Neuronal stem cell (in vitro differentiated cells): ENCODE results near the gene DNAJC27.

Experiments used
- DNase-seq: peaks from one replicate; pipeline ENCODE4 v3.0.0-alpha.2; 2013; ENCODE audit warnings: low spot score
- H2AFZ ChIP-seq: one replicate; pipeline ENCODE4 v1.6.1; 2013; ENCODE audit warnings: mild to moderate bottlenecking, low read length, inconsistent platforms
- H2AK5ac ChIP-seq: 2 replicates; pipeline ENCODE4 v1.6.1; 2013; ENCODE audit warnings: low read depth, mild to moderate bottlenecking, inconsistent platforms, low read length, moderate library complexity, mixed read lengths
- H2BK120ac ChIP-seq: 2 replicates; pipeline ENCODE4 v1.6.1; 2013; ENCODE audit warnings: low read depth, mild to moderate bottlenecking, inconsistent platforms, low read length, moderate library complexity, mixed read lengths
- H2BK12ac ChIP-seq: one replicate; pipeline ENCODE4 v1.6.1; 2013; ENCODE audit warnings: low read length, inconsistent platforms
- H2BK15ac ChIP-seq: 2 replicates; pipeline ENCODE4 v1.6.1; 2013; ENCODE audit warnings: mild to moderate bottlenecking, low read length, inconsistent platforms, mixed read lengths
- H2BK5ac ChIP-seq: one replicate; pipeline ENCODE4 v1.6.1; 2013; ENCODE audit warnings: inconsistent platforms, mild to moderate bottlenecking, low read length, moderate library complexity
- H3K14ac ChIP-seq: one replicate; pipeline ENCODE4 v1.6.1; 2013; ENCODE audit warnings: low read length, inconsistent platforms
- H3K18ac ChIP-seq: 2 replicates; pipeline ENCODE4 v1.6.1; 2013; ENCODE audit warnings: low read length, inconsistent platforms
- H3K23ac ChIP-seq: 2 replicates; pipeline ENCODE4 v1.6.1; 2013; ENCODE audit warnings: low read depth, mild to moderate bottlenecking, mixed read lengths, low read length, inconsistent platforms; ENCODE audit not compliant: poor library complexity
- H3K27ac ChIP-seq: replicated peaks from 3 replicates; pipeline ENCODE4 v1.5.1; 2013; ENCODE audit warnings: low read length, inconsistent platforms
- H3K27me3 ChIP-seq, 3 experiments: 2 replicates each; pipeline ENCODE4 v1.6.1; 2013; ENCODE audit warnings: low read length in 3 of 3, mild to moderate bottlenecking in 2 of 3, inconsistent platforms in 1 of 3, low read depth in 1 of 3, mixed read lengths in 1 of 3, moderate library complexity in 1 of 3; ENCODE audit not compliant: control insufficient read depth in 3 of 3, insufficient read depth in 3 of 3
- H3K36me3 ChIP-seq, 2 donors: replicated peaks in 1 of 2; 2 replicates each; pipeline ENCODE4 v1.6.1; 2013; ENCODE audit warnings: low read length in 2 of 2; ENCODE audit not compliant: control insufficient read depth in 2 of 2, insufficient read depth in 2 of 2
- H3K4ac ChIP-seq: 2 replicates; pipeline ENCODE4 v1.6.1; 2013; ENCODE audit warnings: inconsistent platforms, mild to moderate bottlenecking, low read length, moderate library complexity
- H3K4me1 ChIP-seq, 2 donors: 1 replicate in 1 of 2; 2 replicates in 1 of 2; pipeline ENCODE4 v1.6.1; 2013; ENCODE audit warnings: low read length in 2 of 2, low read depth in 1 of 2; ENCODE audit not compliant: control insufficient read depth in 2 of 2, insufficient read depth in 1 of 2
- H3K4me2 ChIP-seq: one replicate; pipeline ENCODE4 v1.6.1; 2013; ENCODE audit warnings: mild to moderate bottlenecking, low read length, inconsistent platforms; ENCODE audit not compliant: insufficient read depth, poor library complexity, severe bottlenecking
- H3K4me3 ChIP-seq, 2 donors: 2 replicates each; pipeline ENCODE4 v1.5.1; 2013; ENCODE audit warnings: low read length in 2 of 2, mild to moderate bottlenecking in 2 of 2, inconsistent platforms in 1 of 2, moderate library complexity in 1 of 2
- H3K79me1 ChIP-seq: one replicate; pipeline ENCODE4 v1.6.1; 2013; ENCODE audit warnings: low read depth, mild to moderate bottlenecking, inconsistent platforms, low read length, moderate library complexity
- H3K9ac ChIP-seq: one replicate; pipeline ENCODE4 v1.6.1; 2013; ENCODE audit warnings: mild to moderate bottlenecking, low read depth, low read length, inconsistent platforms; ENCODE audit not compliant: poor library complexity
- H3K9me3 ChIP-seq, 2 donors: replicated peaks in 1 of 2; 2 replicates each; pipeline versions ENCODE3 to v1.6.1; 2013; ENCODE audit warnings: low read length in 2 of 2, mild to moderate bottlenecking in 2 of 2, inconsistent platforms in 1 of 2, low read depth in 1 of 2, mixed read lengths in 1 of 2, moderate library complexity in 1 of 2; ENCODE audit not compliant: control insufficient read depth in 2 of 2, insufficient read depth in 1 of 2
- H4K8ac ChIP-seq: one replicate; pipeline ENCODE4 v1.6.1; 2013; ENCODE audit warnings: low read depth, mild to moderate bottlenecking, inconsistent platforms, low read length, moderate library complexity
- H4K91ac ChIP-seq: one replicate; pipeline ENCODE4 v1.6.1; 2013; ENCODE audit warnings: low read length, low read depth, mild to moderate bottlenecking, inconsistent platforms; ENCODE audit not compliant: poor library complexity
- WGBS, 2 donors: extraction: QIAGEN DNeasy Blood & Tissue Kit; methylation state at CpG; one replicate each; pipeline ENCODE4 v1.1.7; 2013; ENCODE audit warnings: missing lambda C conversion rate in 2 of 2, mixed read lengths in 1 of 2; ENCODE audit not compliant: insufficient read length in 2 of 2, insufficient replicate concordance in 1 of 2; ENCODE audit errors: extremely low coverage in 2 of 2; 5-methylcytosine and 5-hydroxymethylcytosine counted together

Gene DNAJC27

DNA sequence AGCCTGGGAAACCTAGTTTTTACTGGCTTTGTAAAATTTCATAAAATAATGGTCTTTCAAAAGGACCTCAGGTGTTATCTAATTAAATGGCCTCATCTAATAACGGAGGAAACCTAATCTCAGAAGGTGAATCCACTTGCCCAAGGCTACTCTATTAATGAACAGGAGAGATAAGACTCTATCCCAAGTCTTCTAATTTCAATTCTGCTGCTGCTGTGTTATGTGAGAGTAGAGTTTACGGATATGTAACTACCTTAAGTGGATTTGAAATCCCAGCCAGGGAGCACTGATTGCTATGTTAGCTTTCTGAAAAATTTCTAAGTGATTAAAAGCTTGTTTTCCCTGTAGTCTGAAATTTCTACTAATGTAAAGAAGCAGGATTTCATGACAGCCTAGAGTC, 34.5 kb downstream of the DNAJC27 start:
- Histone ChIP-seq H2AFZ (peak overlapping the region; percentile 68), H3K4me1 (no peaks in the 10 kb centered on the region), H3K9ac (no peak overlapping the region), H4K8ac (no peak overlapping the region), H3K23ac (no peak overlapping the region), H4K91ac (no peak overlapping the region), H3K36me3 (no peaks in the 10 kb centered on the region), H2AK5ac (no peak overlapping the region), H2BK5ac (no peak overlapping the region), H2BK12ac (no peak overlapping the region), H3K14ac (no peak overlapping the region), H3K18ac (no peak overlapping the region), H3K4me3 (no peak overlapping the region), H3K27ac (no peak overlapping the region), H3K9me3 (no peaks in the 10 kb centered on the region), H2BK120ac (no peak overlapping the region), H2BK15ac (no peak overlapping the region), H3K79me1 (no peaks in the 10 kb centered on the region), H3K4me2 (no peak overlapping the region), H3K27me3 (peaks cover 0 to 10% (median 0%) of the 10 kb centered on the region in 3 experiments), H3K4ac (no peak overlapping the region)
- WGBS, 2 donors: no CpG with 5 or more reads among the region's 2 CpGs
- no peak for DNase-seq

DNA sequence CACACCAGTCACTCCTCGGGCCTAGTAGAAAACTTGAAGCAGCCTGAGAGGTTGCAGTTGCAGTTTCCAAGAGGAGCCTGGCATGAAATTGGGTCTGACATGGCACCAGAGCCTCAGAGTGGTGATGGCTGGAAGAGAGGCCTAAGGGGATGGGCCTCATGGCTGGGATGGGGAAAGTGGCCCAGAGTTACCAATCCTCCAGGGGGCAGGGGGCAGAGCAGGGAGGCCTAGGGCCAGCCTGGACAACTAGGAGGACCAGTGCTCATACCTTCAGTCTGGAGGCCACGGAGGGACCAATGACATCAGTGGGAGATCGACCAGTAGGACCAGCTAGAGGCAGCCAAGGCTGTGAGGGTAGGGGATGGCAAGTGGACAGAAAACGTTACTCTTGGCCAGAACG, 36.6 kb downstream of the DNAJC27 start:
- H3K27ac ChIP-seq: no peak overlapping the region
- no peak overlapping the region for H3K4me2 ChIP-seq
- no peak overlapping the region for H2BK15ac ChIP-seq
- H3K9ac ChIP-seq: no peak overlapping the region
- peaks cover 0 to 12% (median 0%) of the 10 kb centered on the region in 3 experiments for H3K27me3 ChIP-seq
- no peak overlapping the region for H4K8ac ChIP-seq
- H4K91ac ChIP-seq: no peak overlapping the region
- H3K23ac ChIP-seq: no peak overlapping the region
- no peak overlapping the region for H3K14ac ChIP-seq
- H3K18ac ChIP-seq: no peak overlapping the region
- no peak overlapping the region for H2BK5ac ChIP-seq
- no peak for DNase-seq
- WGBS, 2 donors: no CpG with 5 or more reads among the region's 5 CpGs
- H2AFZ ChIP-seq: no peak overlapping the region
- H3K36me3 ChIP-seq: no peaks in the 10 kb centered on the region
- H3K9me3 ChIP-seq: no peaks in the 10 kb centered on the region
- H2BK120ac ChIP-seq: no peak overlapping the region
- H2BK12ac ChIP-seq: no peak overlapping the region
- H2AK5ac ChIP-seq: no peak overlapping the region
- peaks cover 3 to 5% of the 10 kb centered on the region in 2 donors for H3K4me1 ChIP-seq
- H3K4me3 ChIP-seq: peak overlapping the region in 1 of 2 donors; percentile 9
- H3K4ac ChIP-seq: no peak overlapping the region
- no peaks in the 10 kb centered on the region for H3K79me1 ChIP-seq

DNA sequence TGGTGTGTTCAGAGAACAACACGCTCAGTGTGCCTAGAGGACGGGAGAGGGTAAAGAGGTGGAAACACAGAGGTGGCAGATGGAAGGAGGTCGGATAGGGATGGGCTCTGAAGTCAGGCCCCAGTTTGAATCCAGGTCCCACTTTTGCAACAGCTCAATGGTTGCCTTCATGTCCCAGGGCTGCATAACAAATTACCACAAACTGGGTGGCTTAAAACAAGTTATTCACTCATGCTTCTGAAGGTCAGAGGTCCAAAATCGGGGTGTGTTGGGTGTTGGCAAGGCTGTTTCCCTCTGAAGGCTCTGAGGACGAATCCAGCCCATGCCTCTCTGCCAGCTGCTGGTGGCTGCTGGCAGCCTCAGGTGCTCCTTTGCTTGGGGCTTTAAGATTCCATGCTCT, 39.0 kb downstream of the DNAJC27 start:
- Histone ChIP-seq H3K18ac (peak overlapping the region; percentile 68), H3K27me3 (peaks cover 0 to 12% (median 0%) of the 10 kb centered on the region in 3 experiments), H3K27ac (no peak overlapping the region), H2BK5ac (no peak overlapping the region), H4K8ac (no peak overlapping the region), H3K4ac (no peak overlapping the region), H3K4me1 (peaks cover 3 to 5% of the 10 kb centered on the region in 2 donors), H3K9me3 (no peaks in the 10 kb centered on the region), H2BK120ac (no peak overlapping the region), H3K36me3 (no peaks in the 10 kb centered on the region), H3K9ac (no peak overlapping the region), H2BK12ac (no peak overlapping the region), H4K91ac (no peak overlapping the region), H2AFZ (no peak overlapping the region), H3K23ac (no peak overlapping the region), H2AK5ac (no peak overlapping the region), H3K14ac (no peak overlapping the region), H3K79me1 (no peaks in the 10 kb centered on the region), H3K4me3 (no peak overlapping the region), H2BK15ac (no peak overlapping the region), H3K4me2 (no peak overlapping the region)
- no CpG with 5 or more reads among the region's 5 CpGs for WGBS, 2 donors
- no peak for DNase-seq

DNA sequence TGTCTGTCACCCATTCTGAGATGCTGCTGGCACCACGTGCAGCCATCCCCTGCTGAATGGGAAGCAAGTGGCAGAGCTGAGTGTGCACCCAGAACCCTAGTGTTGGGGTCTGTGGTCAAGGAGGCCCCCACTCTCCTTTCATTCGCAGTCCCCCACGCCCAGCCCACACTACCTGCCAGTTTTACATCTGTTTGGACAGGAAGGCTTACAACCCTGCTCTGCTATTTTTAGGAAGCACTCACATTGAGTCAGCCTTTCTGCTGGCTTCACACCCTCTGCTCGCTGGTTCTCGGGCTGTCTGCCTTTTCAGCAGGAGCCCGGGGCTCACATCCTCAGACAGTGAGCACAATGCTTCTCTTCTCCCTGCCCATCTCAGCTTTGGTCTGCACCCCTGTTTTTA, 41.0 kb downstream of the DNAJC27 start:
- no peak overlapping the region for H2AK5ac ChIP-seq
- H3K18ac ChIP-seq: no peak overlapping the region
- no peak overlapping the region for H4K8ac ChIP-seq
- peaks cover 0 to 12% (median 4%) of the 10 kb centered on the region in 3 experiments for H3K27me3 ChIP-seq
- no peak overlapping the region for H3K4me3 ChIP-seq
- H3K23ac ChIP-seq: no peak overlapping the region
- H2BK15ac ChIP-seq: no peak overlapping the region
- no peak overlapping the region for H3K14ac ChIP-seq
- H3K4ac ChIP-seq: no peak overlapping the region
- no peak overlapping the region for H2BK120ac ChIP-seq
- DNase-seq: no peak
- peaks cover 0 to 3% of the 10 kb centered on the region in 2 donors for H3K9me3 ChIP-seq
- no peak overlapping the region for H2BK12ac ChIP-seq
- H3K79me1 ChIP-seq: no peaks in the 10 kb centered on the region
- H3K4me2 ChIP-seq: no peak overlapping the region
- no peak overlapping the region for H3K27ac ChIP-seq
- peaks cover 9 to 16% of the 10 kb centered on the region in 2 donors for H3K4me1 ChIP-seq
- no peak overlapping the region for H4K91ac ChIP-seq
- no peak overlapping the region for H2BK5ac ChIP-seq
- no peak overlapping the region for H3K9ac ChIP-seq
- peaks cover 0 to 2% of the 10 kb centered on the region in 2 donors for H3K36me3 ChIP-seq
- H2AFZ ChIP-seq: peak overlapping the region; percentile 77
- WGBS, 2 donors: no CpG with 5 or more reads among the region's 6 CpGs
